Endometrium (tissue), 2 donors: ENCODE measurements around the gene AMPD3.

Experiments used
- FAIRE-seq: peaks from 2 replicates; lab custom pipeline; 2012; peaks lifted over from hg19 to GRCh38; lab: Jason Lieb, UNC
- donor health status: control.
- donor health status: control.

AMPD3 gene

GRCh38 chr11:10438458-10438857 lies 16.6 kb upstream of the AMPD3 start:
- FAIRE-seq, result no peak

- FAIRE-seq, result no peak
Measured at GRCh38 chr11:10439351-10439750, 15.7 kb upstream of the AMPD3 start.

GRCh38 chr11:10439924-10440323 lies 15.1 kb upstream of the AMPD3 start:
- FAIRE-seq, result no peak

- FAIRE-seq, result no peak
Measured at GRCh38 chr11:10440401-10440800, 14.7 kb upstream of the AMPD3 start.

GRCh38 chr11:10441091-10441490 lies 14.0 kb upstream of the AMPD3 start:
- no peak for FAIRE-seq

GRCh38 chr11:10441652-10442503 lies 13.2 kb upstream of the AMPD3 start:
- no peak for FAIRE-seq

GRCh38 chr11:10443152-10443551 lies 11.9 kb upstream of the AMPD3 start:
- FAIRE-seq, result no peak

GRCh38 chr11:10443721-10444235 lies 11.3 kb upstream of the AMPD3 start:
- no peak for FAIRE-seq

GRCh38 chr11:10444725-10445315 lies 10.2 kb upstream of the AMPD3 start:
- FAIRE-seq, result no peak

- no peak for FAIRE-seq
Measured at GRCh38 chr11:10447445-10447844, 7.6 kb upstream of the AMPD3 start.

GRCh38 chr11:10450462-10451425 lies 4.3 kb upstream of the AMPD3 start:
- FAIRE-seq, result no peak

- no peak for FAIRE-seq
Measured at GRCh38 chr11:10451426-10452116, 3.5 kb upstream of the AMPD3 start.

- FAIRE-seq, result no peak
Measured at GRCh38 chr11:10452211-10452767, 2.8 kb upstream of the AMPD3 start.

- FAIRE-seq, result no peak
Measured at GRCh38 chr11:10453261-10453660, 1.8 kb upstream of the AMPD3 start.

GRCh38 chr11:10455637-10456487 lies 798 bp downstream of the AMPD3 start:
- FAIRE-seq, result no peak

- FAIRE-seq, result no peak
Measured at GRCh38 chr11:10456519-10456918, 1.5 kb downstream of the AMPD3 start.

- FAIRE-seq, result no peak
Measured at GRCh38 chr11:10457901-10458300, 2.8 kb downstream of the AMPD3 start.

- FAIRE-seq, result no peak
Measured at GRCh38 chr11:10459029-10459970, 4.2 kb downstream of the AMPD3 start.

- FAIRE-seq, result no peak
Measured at GRCh38 chr11:10460611-10461275, 5.7 kb downstream of the AMPD3 start.
